Epithelial cell of proximal tubule (primary cell): Measurements from ENCODE around the gene BPIFA1. TPM values are rescaled to one million over a fixed set of nuclear protein-coding genes. Genes with fewer than 3 reads are reported as not detected.

ENCODE experiments used
- DNase-seq: peaks from one replicate; pipeline ENCODE4 v3.0.0-alpha.2; 2011; ENCODE audit warnings: low read depth
- H3K4me3 ChIP-seq: 2 replicates; pipeline ENCODE4 v1.5.1; 2011; ENCODE audit warnings: low read depth, mild to moderate bottlenecking, low read length
- CTCF ChIP-seq: conservative IDR thresholded peaks from 2 replicates; pipeline ENCODE4 v1.5.1; 2012; ENCODE audit warnings: low read depth, mild to moderate bottlenecking, low read length
- total RNA-seq: library from RNA; depleted of rRNA; stranded (reverse); fragments of >200 nt; gene quantifications from 2 replicates; pipeline ENCODE4 v1.2.3, GENCODE V29; 2015

The BPIFA1 gene
- total RNA-seq, 1 donor from 2014 or later: not detected

GRCh38 chr20:33239418-33239817 lies 3.6 kb downstream of the BPIFA1 start:
- no peak for DNase-seq
- no peak overlapping the region for H3K4me3 ChIP-seq
- TF ChIP-seq CTCF: no peak

- no peak for DNase-seq
- no peak for TF ChIP-seq CTCF
- H3K4me3 ChIP-seq: no peak overlapping the region
Observed at GRCh38 chr20:33239979-33240736, 4.4 kb downstream of the BPIFA1 start.

- no peak overlapping the region for H3K4me3 ChIP-seq
- no peak for DNase-seq
- no peak for TF ChIP-seq CTCF
Observed at GRCh38 chr20:33240923-33241322, 5.1 kb downstream of the BPIFA1 start.

GRCh38 chr20:33242319-33243100 lies 6.7 kb downstream of the BPIFA1 start:
- H3K4me3 ChIP-seq: no peak overlapping the region
- no peak for TF ChIP-seq CTCF
- no peak for DNase-seq

- no peak for TF ChIP-seq CTCF
- DNase-seq: no peak
- H3K4me3 ChIP-seq: no peak overlapping the region
Observed at GRCh38 chr20:33246077-33246476, 10.3 kb downstream of the BPIFA1 start.

GRCh38 chr20:33249456-33249855 lies 13.7 kb downstream of the BPIFA1 start:
- no peak overlapping the region for H3K4me3 ChIP-seq
- TF ChIP-seq CTCF: no peak
- DNase-seq: no peak
